ENCODE data around the gene SH2B3. TPM values are rescaled to one million over a fixed set of nuclear protein-coding genes. Genes with fewer than 3 reads are reported as not detected.
A peak's percentile ranks its signal among the peaks of the same experiment; 100 is the strongest.

SH2B3 gene
- total RNA-seq, 2 donors from 2014 or later = 26.4 to 40.9 TPM

- DNase-seq = peak; percentile 70
- peak overlapping the region; percentile 40 to 66 for H3K9ac ChIP-seq (ENCODE audit: low read depth in 2 of 2, low read length in 2 of 2)
- TF ChIP-seq CTCF (IDR thresholded peaks at IDR 0.05) = no peak
- no peaks in the 10 kb centered on the region for H3K9me3 ChIP-seq
- H3K36me3 ChIP-seq = peaks cover 7% of the 10 kb centered on the region
- no peak overlapping the region for H3K4me3 ChIP-seq
- H3K27ac ChIP-seq = peak overlapping the region; percentile 53
- H3K27me3 ChIP-seq = no peaks in the 10 kb centered on the region
- intact Hi-C loops (cut with DNase I) = no loop called here
- peaks cover 44% of the 10 kb centered on the region for H3K4me1 ChIP-seq
These were observed 40.2 kb downstream of the SH2B3 start for GRCh38 chr12:111445726-111446581.

- H3K9me3 ChIP-seq = no peaks in the 10 kb centered on the region
- H3K4me3 ChIP-seq = no peak overlapping the region
- H3K9ac ChIP-seq (ENCODE audit: low read depth in 2 of 2, low read length in 2 of 2) = peak overlapping the region in 1 of 2 donors; percentile 40
- TF ChIP-seq CTCF (IDR thresholded peaks at IDR 0.05) = no peak
- peaks cover 39% of the 10 kb centered on the region for H3K4me1 ChIP-seq
- peak; percentile 33 for DNase-seq
- H3K36me3 ChIP-seq = peaks cover 7% of the 10 kb centered on the region
- peak overlapping the region; percentile 53 for H3K27ac ChIP-seq
- no peaks in the 10 kb centered on the region for H3K27me3 ChIP-seq
- intact Hi-C loops (cut with DNase I) = no loop called here
These were observed 41.2 kb downstream of the SH2B3 start for GRCh38 chr12:111446631-111447570.

GRCh38 chr12:111447571-111448265, 42.0 kb downstream of the SH2B3 start:
- TF ChIP-seq CTCF (IDR thresholded peaks at IDR 0.05) = no peak
- Histone ChIP-seq H3K27ac (peak overlapping the region; percentile 53), H3K36me3 (peaks cover 7% of the 10 kb centered on the region), H3K4me1 (peaks cover 32% of the 10 kb centered on the region), H3K27me3 (no peaks in the 10 kb centered on the region), H3K9ac (ENCODE audit: low read depth in 2 of 2, low read length in 2 of 2) (no peak overlapping the region), H3K4me3 (no peak overlapping the region), H3K9me3 (no peaks in the 10 kb centered on the region)
- intact Hi-C loops (cut with DNase I) = no loop called here
- peak; percentile 22 for DNase-seq

GRCh38 chr12:111448266-111448830, 42.6 kb downstream of the SH2B3 start:
- Histone ChIP-seq H3K4me3 (no peak overlapping the region), H3K27ac (no peak overlapping the region), H3K9me3 (no peaks in the 10 kb centered on the region), H3K36me3 (peaks cover 7% of the 10 kb centered on the region), H3K4me1 (peaks cover 28% of the 10 kb centered on the region), H3K27me3 (no peaks in the 10 kb centered on the region), H3K9ac (ENCODE audit: low read depth in 2 of 2, low read length in 2 of 2) (no peak overlapping the region)
- no peak for TF ChIP-seq CTCF (IDR thresholded peaks at IDR 0.05)
- intact Hi-C loops (cut with DNase I) = no loop called here
- DNase-seq = peak; percentile 16
